GM23338 (cell line): ENCODE measurements around the gene PTPRN2.

Experiments used
- CREB1 ChIP-seq: fragments of 250-450 bp; sonication (Bioruptor Pico); IDR thresholded peaks from 2 replicates; pipeline ENCODE4 v1.5.0; 2020; ENCODE audit warnings: low read depth, mild to moderate bottlenecking, moderate library complexity
- CTCF ChIP-seq, 2 experiments: fragments of 200-600 bp in 1 of 2; sonication (generic) in 1 of 2; conservative IDR thresholded peaks; 2 replicates each; pipeline versions ENCODE4 v1.5.1 to v1.6.1; 2016 to 2017; ENCODE audit warnings: antibody characterized with exemption in 2 of 2, low read depth in 2 of 2, mild to moderate bottlenecking in 2 of 2, moderate library complexity in 1 of 2
- EZH2 ChIP-seq: fragments of 200-600 bp; sonication (generic); IDR thresholded peaks from one replicate; pipeline ENCODE4 v1.8.0; 2017; ENCODE audit warnings: antibody characterized with exemption, mild to moderate bottlenecking, low read depth; ENCODE audit not compliant: unreplicated experiment
- EZH2phosphoT487 ChIP-seq: fragments of 200-600 bp; sonication (generic); IDR thresholded peaks from one replicate; pipeline ENCODE4 v1.8.1; 2018; ENCODE audit warnings: antibody characterized with exemption; ENCODE audit not compliant: unreplicated experiment
- JUNB ChIP-seq: IDR thresholded peaks from one replicate; pipeline ENCODE4 v1.6.1; 2016; ENCODE audit warnings: antibody characterized with exemption; ENCODE audit not compliant: unreplicated experiment
- POLR2AphosphoS5 ChIP-seq: IDR thresholded peaks from 2 replicates; pipeline ENCODE4 v1.6.1; 2016; ENCODE audit warnings: antibody characterized with exemption, low read depth
- REST ChIP-seq: IDR thresholded peaks from one replicate; pipeline ENCODE4 v1.6.1; 2018; ENCODE audit warnings: antibody characterized with exemption; ENCODE audit not compliant: unreplicated experiment
- STAT1 ChIP-seq: IDR thresholded peaks from one replicate; pipeline ENCODE4 v1.6.1; 2016; ENCODE audit warnings: antibody characterized with exemption; ENCODE audit not compliant: unreplicated experiment
- ZNF114 ChIP-seq: fragments of 250-450 bp; sonication (Bioruptor Pico); IDR thresholded peaks from 2 replicates; pipeline ENCODE4 v1.5.0; 2020; ENCODE audit warnings: mild to moderate bottlenecking, moderate library complexity
- ZNF331 ChIP-seq: fragments of 250-450 bp; sonication (Bioruptor Pico); IDR thresholded peaks from 2 replicates; pipeline ENCODE4 v1.5.0; 2020; ENCODE audit warnings: low read depth, mild to moderate bottlenecking, moderate library complexity

GRCh38 chr7:158373476-158374133 lies 214.0 kb downstream of the PTPRN2 start:
- TF ChIP-seq CTCF (conservative IDR thresholded peaks at IDR 0.05; ENCODE audit: low read depth in 2 of 2) (no peak), EZH2 (no peak), CREB1 (CRISPR knock-in tag) (no peak), ZNF331 (CRISPR knock-in tag) (no peak), POLR2AphosphoS5 (no peak), REST (no peak), ZNF114 (CRISPR knock-in tag) (no peak), EZH2phosphoT487 (no peak), JUNB (no peak), STAT1 (no peak)
